Measurements from ENCODE around the gene RSBN1. TPM values are rescaled to one million over a fixed set of nuclear protein-coding genes. Genes with fewer than 3 reads are reported as not detected.

The RSBN1 gene
- polyA plus RNA-seq, 1 of the 3 experiments (the other 2 are of a cell fraction) = 4.0 TPM

GRCh38 chr1:113779542-113779941 is 32.7 kb downstream of the RSBN1 start:
- no peaks in the 10 kb centered on the region for H3F3A ChIP-seq (replicated peaks; ENCODE audit: insufficient read depth)
- no peak overlapping the region for H3K4me3 ChIP-seq (ENCODE audit: low read depth in 2 of 2, low read length in 1 of 2)
- H3K79me2 ChIP-seq (ENCODE audit: insufficient read depth) = peaks cover 81% of the 10 kb centered on the region
- no peak for TF ChIP-seq ELF1 (IDR thresholded peaks at IDR 0.05)
- TF ChIP-seq GATA2 (CRISPR knock-in tag; IDR thresholded peaks at IDR 0.05) = no peak
- TF ChIP-seq, protein P1, sequence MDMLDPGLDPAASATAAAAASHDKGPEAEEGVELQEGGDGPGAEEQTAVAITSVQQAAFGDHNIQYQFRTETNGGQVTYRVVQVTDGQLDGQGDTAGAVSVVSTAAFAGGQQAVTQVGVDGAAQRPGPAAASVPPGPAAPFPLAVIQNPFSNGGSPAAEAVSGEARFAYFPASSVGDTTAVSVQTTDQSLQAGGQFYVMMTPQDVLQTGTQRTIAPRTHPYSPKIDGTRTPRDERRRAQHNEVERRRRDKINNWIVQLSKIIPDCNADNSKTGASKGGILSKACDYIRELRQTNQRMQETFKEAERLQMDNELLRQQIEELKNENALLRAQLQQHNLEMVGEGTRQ (IDR thresholded peaks at IDR 0.05; ENCODE audit: borderline replicate concordance, low read depth, low read length) = no peak
- TF ChIP-seq, protein P2, sequence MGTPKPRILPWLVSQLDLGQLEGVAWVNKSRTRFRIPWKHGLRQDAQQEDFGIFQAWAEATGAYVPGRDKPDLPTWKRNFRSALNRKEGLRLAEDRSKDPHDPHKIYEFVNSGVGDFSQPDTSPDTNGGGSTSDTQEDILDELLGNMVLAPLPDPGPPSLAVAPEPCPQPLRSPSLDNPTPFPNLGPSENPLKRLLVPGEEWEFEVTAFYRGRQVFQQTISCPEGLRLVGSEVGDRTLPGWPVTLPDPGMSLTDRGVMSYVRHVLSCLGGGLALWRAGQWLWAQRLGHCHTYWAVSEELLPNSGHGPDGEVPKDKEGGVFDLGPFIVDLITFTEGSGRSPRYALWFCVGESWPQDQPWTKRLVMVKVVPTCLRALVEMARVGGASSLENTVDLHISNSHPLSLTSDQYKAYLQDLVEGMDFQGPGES (IDR thresholded peaks at IDR 0.05; ENCODE audit: low read depth, low read length) = no peak
- no peak for TF ChIP-seq EP300 (IDR thresholded peaks at IDR 0.05; ENCODE audit: borderline replicate concordance in 1 of 2, low read depth in 1 of 2, low read length in 1 of 2)
- TF ChIP-seq ZBTB33 (IDR thresholded peaks at IDR 0.05; ENCODE audit: borderline replicate concordance, low read depth) = no peak
- TF ChIP-seq RXRA (IDR thresholded peaks at IDR 0.05; ENCODE audit: borderline replicate concordance, low read depth) = no peak
- TF ChIP-seq EZH2phosphoT487 (IDR thresholded peaks at IDR 0.05; ENCODE audit: borderline replicate concordance, low read depth) = no peak
- TF ChIP-seq TEAD4 (IDR thresholded peaks at IDR 0.05; ENCODE audit: borderline replicate concordance, insufficient read depth) = no peak
- TF ChIP-seq FOSL2 (IDR thresholded peaks at IDR 0.05; ENCODE audit: borderline replicate concordance, low read depth) = no peak
- TF ChIP-seq REST (IDR thresholded peaks at IDR 0.05; ENCODE audit: low read depth, low read length) = no peak
- no peak for TF ChIP-seq RFX5 (IDR thresholded peaks at IDR 0.05; ENCODE audit: low read length)
- TF ChIP-seq NFIC (IDR thresholded peaks at IDR 0.05; ENCODE audit: borderline replicate concordance) = no peak
- TF ChIP-seq RAD21 (IDR thresholded peaks at IDR 0.05; ENCODE audit: low read length) = no peak
- no peak for TF ChIP-seq SIN3A (IDR thresholded peaks at IDR 0.05; ENCODE audit: borderline replicate concordance, low read depth, low read length)
- TF ChIP-seq MXI1 (IDR thresholded peaks at IDR 0.05; ENCODE audit: low read depth, low read length) = no peak
- TF ChIP-seq PBX3 (IDR thresholded peaks at IDR 0.05) = no peak
- no peak for TF ChIP-seq SMC3 (IDR thresholded peaks at IDR 0.05; ENCODE audit: low read depth, low read length)
- TF ChIP-seq FOXJ3 (CRISPR knock-in tag; IDR thresholded peaks at IDR 0.05) = no peak
- ChIA-PET CTCF (no interaction called here), POLR2A (no interaction called here)
- H3K27me3 ChIP-seq (ENCODE audit: insufficient read depth) = no peaks in the 10 kb centered on the region
- H3K9ac ChIP-seq = no peak overlapping the region
- H2AFZ ChIP-seq (ENCODE audit: low read depth) = no peak overlapping the region
- H4K20me1 ChIP-seq (ENCODE audit: insufficient read depth) = peaks cover 13% of the 10 kb centered on the region; the same call in 1 of the 2 replicates
- no peak for DNase-seq
- H3K4me2 ChIP-seq = no peak overlapping the region
- peaks cover 15% of the 10 kb centered on the region in 2 experiments for H3K36me3 ChIP-seq (replicated peaks in 1 of 2; ENCODE audit: control insufficient read depth in 1 of 2, insufficient read depth in 2 of 2, low read length in 1 of 2)
- H3K4me1 ChIP-seq (ENCODE audit: control insufficient read depth in 1 of 2, insufficient read depth in 2 of 2, low read depth in 1 of 2, low read length in 1 of 2) = peaks cover 16 to 31% of the 10 kb centered on the region in 2 experiments; a peak in 3 of 4 replicates
- WGBS (ENCODE audit: low lambda C conversion rate) = 92% methylated on average over 6 of the region's 6 CpGs
- no peak overlapping the region for H3K27ac ChIP-seq (ENCODE audit: low read depth in 2 of 2, low read length in 1 of 2)
- no peaks in the 10 kb centered on the region for H3K9me2 ChIP-seq
- H3K9me3 ChIP-seq = no peaks in the 10 kb centered on the region
